ENCODE data around the gene CRISPLD2. TPM values are rescaled to one million over a fixed set of nuclear protein-coding genes. Genes with fewer than 3 reads are reported as not detected.
"Not testable (repeated sequence)": the region's sequence is repeated elsewhere in the genome, so short reads cannot be mapped to it uniquely, and the experiment has no call there.

Gene CRISPLD2
- total RNA-seq, 4 donors from 2014 or later, result 174 to 411 (median 219) TPM

DNA sequence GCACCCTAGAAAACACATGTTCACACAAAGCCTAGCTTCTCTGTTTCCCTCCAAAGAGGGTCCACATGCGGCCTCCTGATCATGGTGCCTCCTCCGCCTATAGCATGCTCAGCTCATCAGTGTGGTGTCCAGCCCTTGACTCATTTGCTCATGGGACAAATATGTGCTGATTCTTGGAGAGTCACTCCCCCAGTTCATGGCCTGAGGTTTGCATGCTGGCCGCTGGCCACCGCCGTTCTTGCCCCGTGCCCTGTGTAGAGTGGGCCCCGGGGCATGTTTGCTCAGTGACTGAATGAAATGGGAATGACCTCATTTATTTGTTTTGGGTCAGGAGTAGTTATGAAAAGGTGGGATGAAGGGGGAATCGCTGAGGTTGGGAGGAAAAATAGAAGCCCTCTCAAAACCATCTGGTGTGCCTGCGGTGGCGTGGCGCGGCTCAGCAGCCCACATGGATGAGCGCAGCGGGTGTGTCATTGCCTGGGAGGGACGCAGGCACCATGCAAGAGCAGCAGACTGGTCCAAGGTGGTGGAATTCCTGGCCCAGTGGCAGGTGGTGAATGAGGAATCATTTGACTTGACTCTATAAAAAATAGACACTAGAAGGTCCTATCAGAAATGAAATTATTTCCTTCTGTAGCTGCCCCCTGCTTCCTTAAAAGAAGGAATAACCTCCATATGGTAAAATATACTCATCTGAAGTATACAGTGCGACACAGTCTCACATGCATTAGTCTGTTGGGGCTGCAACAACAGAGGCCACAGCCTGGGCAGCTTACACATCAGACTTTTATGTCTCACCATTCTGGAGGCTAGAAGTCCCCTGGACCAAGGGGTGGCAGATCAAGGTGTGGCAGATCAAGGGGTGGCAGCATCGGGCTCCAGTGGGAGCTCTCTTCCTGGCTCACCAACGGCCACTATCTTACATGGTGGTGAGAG is 31.7 kb downstream of the CRISPLD2 start:
- ATAC-seq, result no peak
- H3K36me3 ChIP-seq, result peaks cover 0 to 100% of the 10 kb centered on the region in 2 donors
- H3K4me3 ChIP-seq, result no peak overlapping the region
- TF ChIP-seq EP300 (IDR thresholded peaks at IDR 0.05) (no peak), POLR2A (IDR thresholded peaks at IDR 0.05) (peak in 1 of 2 donors; percentile 10)
- 83 to 91% methylated on average over 6 to 15 of the region's 18 CpGs for WGBS, 2 donors (ENCODE audit: low coverage in 1 of 2)
- no peaks in the 10 kb centered on the region for H3K27me3 ChIP-seq
- H3K27ac ChIP-seq, result no peak overlapping the region
- H3K4me1 ChIP-seq, result no peaks in the 10 kb centered on the region
- no peaks in the 10 kb centered on the region for H3K9me3 ChIP-seq

DNA sequence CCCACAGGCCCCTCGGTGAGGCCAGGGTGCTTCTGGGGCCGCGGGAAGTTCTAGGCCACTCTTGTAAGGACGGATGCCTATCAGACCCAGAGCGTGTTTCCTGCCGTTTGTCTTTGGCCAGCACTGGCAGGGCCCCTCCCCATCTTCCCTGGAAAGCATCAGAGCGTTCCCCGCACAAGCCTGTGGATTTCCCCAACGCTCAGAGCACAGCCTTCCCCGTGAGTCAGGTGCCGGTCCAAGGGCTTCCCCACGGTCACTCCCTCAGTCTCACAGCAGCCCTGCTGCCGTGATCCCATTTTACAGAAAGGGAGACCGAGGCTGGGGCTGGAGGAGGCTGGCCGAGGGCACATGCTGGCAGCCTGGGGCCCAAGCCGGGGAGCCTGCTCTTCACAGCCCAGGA is 33.7 kb downstream of the CRISPLD2 start:
- TF ChIP-seq POLR2AphosphoS5 (IDR thresholded peaks at IDR 0.05), result no peak
- peak overlapping the region in 2 of 4 donors; percentile 22 to 55 for H3K27ac ChIP-seq

DNA sequence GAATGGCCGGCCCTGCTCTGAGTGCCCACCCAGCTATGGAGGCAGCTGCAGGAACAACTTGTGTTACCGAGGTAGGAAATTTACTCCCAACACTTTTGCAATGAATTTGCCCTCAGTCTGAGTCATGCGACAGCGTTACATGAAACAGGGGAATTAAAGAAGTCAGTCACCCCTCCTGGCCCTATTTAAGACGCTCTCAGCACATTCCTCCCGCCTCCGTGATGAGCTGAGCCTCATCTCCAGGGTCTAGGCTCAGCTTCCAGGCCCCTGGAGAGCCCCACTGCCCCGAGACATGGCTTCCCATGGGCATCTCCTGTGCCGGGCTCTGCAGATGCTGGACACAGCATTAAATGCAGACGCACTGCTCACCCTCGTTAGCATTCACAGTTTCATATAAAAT is 35.0 kb downstream of the CRISPLD2 start:
- Histone ChIP-seq H3K4me1 (no peaks in the 10 kb centered on the region), H3K27ac (peak overlapping the region in 1 of 4 donors; percentile 55), H3K9me3 (peaks cover 0 to 14% (median 0%) of the 10 kb centered on the region in 3 donors), H3K36me3 (peaks cover 0 to 100% of the 10 kb centered on the region in 2 donors), H3K27me3 (no peaks in the 10 kb centered on the region), H3K4me3 (no peak overlapping the region)
- TF ChIP-seq POLR2A (IDR thresholded peaks at IDR 0.05), result no peak
- TF ChIP-seq EP300 (IDR thresholded peaks at IDR 0.05), result no peak
- TF ChIP-seq POLR2AphosphoS5 (IDR thresholded peaks at IDR 0.05), result no peak
- TF ChIP-seq, protein P1, sequence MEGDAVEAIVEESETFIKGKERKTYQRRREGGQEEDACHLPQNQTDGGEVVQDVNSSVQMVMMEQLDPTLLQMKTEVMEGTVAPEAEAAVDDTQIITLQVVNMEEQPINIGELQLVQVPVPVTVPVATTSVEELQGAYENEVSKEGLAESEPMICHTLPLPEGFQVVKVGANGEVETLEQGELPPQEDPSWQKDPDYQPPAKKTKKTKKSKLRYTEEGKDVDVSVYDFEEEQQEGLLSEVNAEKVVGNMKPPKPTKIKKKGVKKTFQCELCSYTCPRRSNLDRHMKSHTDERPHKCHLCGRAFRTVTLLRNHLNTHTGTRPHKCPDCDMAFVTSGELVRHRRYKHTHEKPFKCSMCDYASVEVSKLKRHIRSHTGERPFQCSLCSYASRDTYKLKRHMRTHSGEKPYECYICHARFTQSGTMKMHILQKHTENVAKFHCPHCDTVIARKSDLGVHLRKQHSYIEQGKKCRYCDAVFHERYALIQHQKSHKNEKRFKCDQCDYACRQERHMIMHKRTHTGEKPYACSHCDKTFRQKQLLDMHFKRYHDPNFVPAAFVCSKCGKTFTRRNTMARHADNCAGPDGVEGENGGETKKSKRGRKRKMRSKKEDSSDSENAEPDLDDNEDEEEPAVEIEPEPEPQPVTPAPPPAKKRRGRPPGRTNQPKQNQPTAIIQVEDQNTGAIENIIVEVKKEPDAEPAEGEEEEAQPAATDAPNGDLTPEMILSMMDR (IDR thresholded peaks at IDR 0.05), result no peak
- WGBS, 2 donors (ENCODE audit: low coverage in 1 of 2), result 81 to 85% methylated on average over 5 to 6 of the region's 11 CpGs
- ATAC-seq, result no peak

More for the DNA sequence above, 33.7 kb downstream of the CRISPLD2 start:
- ATAC-seq, result no peak
- WGBS, 2 donors (ENCODE audit: low coverage in 1 of 2), result no CpG with 5 or more reads among the region's 16 CpGs
- H3K9me3 ChIP-seq, result peaks cover 0 to 1% (median 0%) of the 10 kb centered on the region in 3 donors
- H3K4me3 ChIP-seq, result no peak overlapping the region
- no peaks in the 10 kb centered on the region for H3K4me1 ChIP-seq
- H3K27me3 ChIP-seq, result no peaks in the 10 kb centered on the region
- H3K36me3 ChIP-seq, result peaks cover 0 to 100% of the 10 kb centered on the region in 2 donors

DNA sequence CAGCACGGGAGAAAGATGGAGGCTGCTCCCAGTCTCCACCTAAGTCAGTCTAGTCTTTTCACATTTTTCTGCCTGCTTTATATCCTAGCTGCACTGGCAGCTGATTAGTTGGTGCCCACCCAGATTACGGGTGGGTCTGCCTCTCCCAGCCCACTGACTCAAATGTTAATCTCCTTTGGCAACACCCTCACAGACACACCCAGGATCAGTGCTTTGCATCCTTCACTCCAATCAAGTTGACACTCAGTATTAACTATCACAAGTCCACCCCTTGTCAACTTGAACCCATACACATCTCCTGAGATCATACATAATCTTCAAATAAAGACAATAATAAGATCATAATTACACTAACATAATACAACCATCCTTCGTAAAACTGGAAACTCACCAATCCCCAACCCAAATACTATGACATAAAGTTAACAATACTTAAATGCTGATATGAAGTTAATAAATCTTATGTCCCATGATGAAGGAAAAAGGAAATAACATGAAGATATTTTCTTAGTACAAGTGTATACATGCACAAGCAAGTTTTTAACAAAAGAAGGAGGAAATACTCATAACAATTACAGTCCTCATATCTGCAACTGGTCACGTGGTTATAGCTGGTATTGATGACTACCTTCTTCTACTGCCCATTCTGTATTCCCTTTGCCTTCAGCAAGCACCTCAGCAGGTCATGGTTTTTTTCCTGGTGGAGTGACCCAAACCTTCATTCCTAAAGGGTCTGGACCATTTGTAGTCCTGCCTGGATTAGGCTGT is 35.8 kb downstream of the CRISPLD2 start:
- not testable (repeated sequence) for H3K4me3 ChIP-seq, H3K4me1 ChIP-seq, H3K27me3 ChIP-seq, H3K27ac ChIP-seq, ATAC-seq
- Histone ChIP-seq H3K9me3 (peaks cover 0 to 18% (median 0%) of the 10 kb centered on the region in 3 donors), H3K36me3 (peaks cover 0 to 100% of the 10 kb centered on the region in 2 donors)
- 59 to 79% methylated on average over 4 of the region's 4 CpGs for whole genome bisulfite sequencing, 2 donors (ENCODE audit: low coverage in 1 of 2)

DNA sequence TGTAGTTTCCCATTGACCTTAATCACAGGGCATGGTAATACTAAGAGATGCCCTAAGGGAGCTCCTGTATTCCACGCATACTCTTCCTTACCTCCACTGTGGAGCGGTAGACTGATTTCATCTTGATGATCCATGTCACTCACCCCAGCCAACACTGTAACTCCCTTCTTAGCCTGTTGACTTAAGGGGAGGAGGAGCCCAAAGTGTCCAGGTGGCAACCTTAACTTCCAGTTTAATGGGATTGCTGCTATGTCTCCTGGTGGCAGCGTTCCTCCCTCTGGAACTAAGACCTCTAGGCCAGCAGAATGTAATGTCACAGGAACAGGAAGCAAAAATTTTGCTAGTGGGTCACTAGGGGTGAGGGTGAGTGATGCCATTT is 36.4 kb downstream of the CRISPLD2 start:
- not testable (repeated sequence) for H3K4me1 ChIP-seq, H3K27ac ChIP-seq, H3K4me3 ChIP-seq, ATAC-seq, H3K27me3 ChIP-seq
- WGBS, 2 donors (ENCODE audit: low coverage in 1 of 2), result 81% methylated on average over 3 of the region's 3 CpGs; no CpG with 5 or more reads in 1 of the 2 donors
- Histone ChIP-seq H3K36me3 (peaks cover 0 to 100% of the 10 kb centered on the region in 2 donors), H3K9me3 (peaks cover 0 to 18% (median 0%) of the 10 kb centered on the region in 3 donors)

DNA sequence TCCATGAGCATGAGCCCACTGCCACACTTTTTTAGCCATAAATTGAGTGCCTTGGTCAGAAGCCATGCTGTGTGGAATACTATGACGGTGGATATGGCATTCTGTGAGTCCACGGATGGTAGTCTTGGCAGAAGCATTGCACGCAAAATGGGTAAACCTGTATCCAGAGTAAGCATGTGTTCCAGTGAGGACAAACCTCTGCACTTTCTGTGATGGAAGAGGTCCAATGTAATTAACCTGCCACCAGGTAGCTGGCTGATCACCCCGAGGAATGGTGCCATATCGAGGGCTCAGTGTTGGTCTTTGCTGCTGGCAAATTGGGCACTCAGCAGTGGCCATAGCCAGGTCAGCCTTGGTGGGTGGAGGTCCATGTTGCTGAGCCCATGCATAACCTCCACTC is 37.0 kb downstream of the CRISPLD2 start:
- H3K27ac ChIP-seq, ATAC-seq, H3K4me1 ChIP-seq, H3K27me3 ChIP-seq, H3K4me3 ChIP-seq: not testable (repeated sequence)
- Histone ChIP-seq H3K9me3 (peaks cover 0 to 18% (median 0%) of the 10 kb centered on the region in 3 donors), H3K36me3 (peaks cover 0 to 100% of the 10 kb centered on the region in 2 donors)
- 95 to 100% methylated on average over 3 to 4 of the region's 5 CpGs for WGBS, 2 donors (ENCODE audit: low coverage in 1 of 2)

DNA sequence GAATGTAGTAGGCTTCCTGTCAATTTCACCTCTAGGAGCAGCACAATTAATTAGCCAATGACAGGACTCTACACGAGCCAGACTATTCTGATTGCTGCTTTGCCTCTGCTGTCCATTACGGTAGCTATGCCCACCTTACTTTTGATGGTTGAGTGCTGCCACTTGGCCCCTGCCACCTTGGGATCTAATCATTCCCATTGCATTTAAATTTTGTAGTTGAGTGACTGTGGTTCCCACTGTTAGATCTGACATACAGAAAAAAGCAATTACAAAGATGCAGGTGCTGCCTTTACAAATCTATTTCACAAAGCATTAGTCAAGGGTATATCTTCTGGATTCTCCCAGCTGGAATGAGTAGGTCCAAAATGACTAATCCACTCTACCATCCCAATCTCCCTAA is 39.9 kb downstream of the CRISPLD2 start:
- no peak for ATAC-seq
- WGBS, 2 donors (ENCODE audit: low coverage in 1 of 2), result 94 to 96% methylated on average over 2 of the region's 2 CpGs
- Histone ChIP-seq H3K27me3 (no peaks in the 10 kb centered on the region), H3K27ac (no peak overlapping the region), H3K4me3 (no peak overlapping the region), H3K9me3 (peaks cover 0 to 18% (median 0%) of the 10 kb centered on the region in 3 donors), H3K36me3 (peaks cover 0 to 98% of the 10 kb centered on the region in 2 donors), H3K4me1 (peaks cover 0 to 14% (median 0%) of the 10 kb centered on the region in 3 donors)
- TF ChIP-seq POLR2A (IDR thresholded peaks at IDR 0.05) (no peak), EP300 (IDR thresholded peaks at IDR 0.05) (no peak), POLR2AphosphoS5 (IDR thresholded peaks at IDR 0.05) (no peak)
- TF ChIP-seq, protein P1 (IDR thresholded peaks at IDR 0.05), result no peak
